Small intestine (tissue), 7 donors: ENCODE data around the gene SRA1. TPM values are rescaled to one million over a fixed set of nuclear protein-coding genes. Genes with fewer than 3 reads are reported as not detected.
A peak's percentile ranks its signal among the peaks of the same experiment; 100 is the strongest.

Source experiments
- DNase-seq, 2 donors: peaks; one replicate each; pipeline versions ENCODE4 v3.0.0 to v3.0.0-alpha.2; 2013
- FAIRE-seq: peaks from 2 replicates; lab custom pipeline; 2012; peaks lifted over from hg19 to GRCh38; lab: Jason Lieb, UNC
- H3K27ac ChIP-seq, 3 donors: one replicate each; pipeline ENCODE4 v1.5.1; 2013; ENCODE audit warnings: low read length in 2 of 3, mild to moderate bottlenecking in 2 of 3, control low read depth in 1 of 3, inconsistent platforms in 1 of 3, low read depth in 1 of 3, moderate library complexity in 1 of 3
- H3K27me3 ChIP-seq, 3 donors: one replicate each; pipeline ENCODE4 v1.6.1; 2013; ENCODE audit warnings: low read length in 3 of 3, inconsistent platforms in 1 of 3; ENCODE audit not compliant: control insufficient read depth in 3 of 3, insufficient read depth in 3 of 3
- H3K36me3 ChIP-seq, 3 donors: one replicate each; pipeline ENCODE4 v1.6.1; 2013; ENCODE audit warnings: low read length in 3 of 3, inconsistent platforms in 1 of 3, low read depth in 1 of 3, mild to moderate bottlenecking in 1 of 3, moderate library complexity in 1 of 3; ENCODE audit not compliant: control insufficient read depth in 3 of 3, insufficient read depth in 2 of 3
- H3K4me1 ChIP-seq, 3 donors: one replicate each; pipeline ENCODE4 v1.6.1; 2013; ENCODE audit warnings: low read length in 2 of 3, inconsistent platforms in 1 of 3, low read depth in 1 of 3, mild to moderate bottlenecking in 1 of 3, moderate library complexity in 1 of 3; ENCODE audit not compliant: control insufficient read depth in 3 of 3, insufficient read depth in 2 of 3
- H3K4me3 ChIP-seq, 3 donors: one replicate each; pipeline ENCODE4 v1.5.1; 2013; ENCODE audit warnings: low read length in 3 of 3, control low read depth in 1 of 3, inconsistent platforms in 1 of 3, low read depth in 1 of 3, mild to moderate bottlenecking in 1 of 3, moderate library complexity in 1 of 3
- H3K9me3 ChIP-seq, 2 donors: one replicate each; pipeline ENCODE4 v1.6.1; 2013; ENCODE audit warnings: low read depth in 1 of 2, low read length in 1 of 2; ENCODE audit not compliant: control insufficient read depth in 2 of 2, insufficient read depth in 1 of 2
- WGBS, 3 donors: extraction: QIAGEN DNeasy Blood & Tissue Kit; methylation state at CpG; one replicate each; pipeline ENCODE4 v1.1.7; 2013; 5-methylcytosine and 5-hydroxymethylcytosine counted together
- polyA plus RNA-seq, 4 donors: library from polyadenylated mRNA; stranded (reverse) in 3 of 4; unstranded in 1 of 4; fragments of 200-250 nt in 3 of 4; fragments of 120-200 nt in 1 of 4; gene quantifications; one replicate each; pipeline versions ENCODE4 v1.2.1 to v1.2.3, GENCODE V29; 2013
- donor health status: healthy with polysubstance abuse.
- donor health status: control.
- donor health status: control.
- donor health status: Bipolar disorder and iron deficiency.
- donor health status: healthy.

The SRA1 gene
- polyA plus RNA-seq, 4 donors, result 19.0 to 49.9 (median 32.3) TPM

- Histone ChIP-seq H3K4me1 (peaks cover 0 to 13% (median 8%) of the 10 kb centered on the region in 3 donors), H3K9me3 (no peaks in the 10 kb centered on the region), H3K27me3 (no peaks in the 10 kb centered on the region), H3K36me3 (peaks cover 0 to 41% (median 2%) of the 10 kb centered on the region in 3 donors), H3K27ac (peak overlapping the region in 2 of 3 donors; percentile 34 to 72), H3K4me3 (no peak overlapping the region)
- FAIRE-seq (no peak), DNase-seq (no peak)
- 68 to 94% (median 86%) methylated on average over 2 of the region's 2 CpGs for WGBS, 3 donors
Observed at GRCh38 chr5:140568443-140569063, 11.3 kb upstream of the SRA1 start.

- FAIRE-seq, result no peak
- Histone ChIP-seq H3K27me3 (no peaks in the 10 kb centered on the region), H3K36me3 (peaks cover 0 to 41% (median 2%) of the 10 kb centered on the region in 3 donors), H3K4me3 (no peak overlapping the region), H3K4me1 (peaks cover 0 to 15% (median 10%) of the 10 kb centered on the region in 3 donors), H3K27ac (no peak overlapping the region), H3K9me3 (no peaks in the 10 kb centered on the region)
- WGBS, 3 donors, result 96 to 97% (median 97%) methylated on average over 13 of the region's 13 CpGs
- no peak for DNase-seq
Observed at GRCh38 chr5:140567871-140568270, 10.6 kb upstream of the SRA1 start.

GRCh38 chr5:140567136-140567818, 10.0 kb upstream of the SRA1 start:
- Histone ChIP-seq H3K9me3 (no peaks in the 10 kb centered on the region), H3K4me3 (no peak overlapping the region), H3K27me3 (no peaks in the 10 kb centered on the region), H3K27ac (no peak overlapping the region), H3K36me3 (peaks cover 0 to 42% (median 2%) of the 10 kb centered on the region in 3 donors), H3K4me1 (peaks cover 0 to 15% (median 10%) of the 10 kb centered on the region in 3 donors)
- DNase-seq (no peak), FAIRE-seq (no peak)
- 86 to 89% (median 88%) methylated on average over 22 of the region's 22 CpGs for WGBS, 3 donors

DNA sequence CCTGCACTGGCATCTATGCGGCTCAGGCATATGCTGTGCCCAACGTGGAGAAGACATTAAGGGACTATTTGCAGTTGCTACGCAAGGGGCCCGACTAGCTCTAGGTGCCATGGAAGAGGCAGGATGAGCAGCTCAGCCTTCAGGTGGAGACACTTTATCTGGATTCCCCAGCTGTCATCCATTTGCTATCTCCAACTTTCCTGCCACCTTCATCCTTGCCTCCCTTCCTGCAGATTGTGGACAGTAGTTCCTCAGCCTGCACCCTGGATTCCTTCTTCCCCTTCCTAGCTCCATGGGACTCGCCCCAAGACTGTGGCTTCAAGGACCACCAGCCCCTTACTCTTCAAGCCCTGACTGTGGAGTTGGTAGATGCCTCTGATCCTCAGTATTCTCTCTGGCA, 9.4 kb upstream of the SRA1 start:
- H3K27ac ChIP-seq, result no peak overlapping the region
- no peaks in the 10 kb centered on the region for H3K27me3 ChIP-seq
- WGBS, 3 donors, result 78 to 93% (median 89%) methylated on average over 5 of the region's 5 CpGs
- H3K9me3 ChIP-seq, result no peaks in the 10 kb centered on the region
- DNase-seq, result no peak
- peaks cover 0 to 48% (median 2%) of the 10 kb centered on the region in 3 donors for H3K36me3 ChIP-seq
- no peak for FAIRE-seq
- H3K4me3 ChIP-seq, result no peak overlapping the region
- H3K4me1 ChIP-seq, result peaks cover 0 to 15% (median 10%) of the 10 kb centered on the region in 3 donors

DNA sequence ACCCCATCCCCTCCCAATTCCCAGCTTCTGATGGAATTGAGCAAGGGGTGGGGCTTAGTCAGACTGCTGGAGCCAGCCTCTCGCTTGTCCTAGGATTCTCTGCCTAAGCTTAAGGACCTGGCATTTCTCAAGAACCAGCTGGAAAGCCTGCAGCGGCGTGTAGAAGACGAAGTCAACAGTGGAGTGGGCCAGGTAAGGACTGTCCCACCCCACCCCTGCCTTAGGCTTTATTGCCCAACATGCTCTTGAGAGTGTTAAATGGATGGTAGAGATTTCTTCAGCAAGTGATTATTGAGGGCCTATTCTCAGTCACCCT, 8.5 kb upstream of the SRA1 start:
- H3K9me3 ChIP-seq, result no peaks in the 10 kb centered on the region
- peak overlapping the region in 1 of 3 donors; percentile 96 for H3K27ac ChIP-seq
- FAIRE-seq (no peak), DNase-seq (no peak)
- peaks cover 0 to 51% (median 2%) of the 10 kb centered on the region in 3 donors for H3K36me3 ChIP-seq
- peak overlapping the region in 2 of 3 donors; percentile 64 to 85 for H3K4me3 ChIP-seq
- H3K4me1 ChIP-seq, result peaks cover 0 to 15% (median 10%) of the 10 kb centered on the region in 3 donors
- WGBS, 3 donors, result 76 to 81% (median 77%) methylated on average over 4 of the region's 4 CpGs
- H3K27me3 ChIP-seq, result no peaks in the 10 kb centered on the region

GRCh38 chr5:140565024-140565779, 7.9 kb upstream of the SRA1 start:
- Histone ChIP-seq H3K4me3 (peak overlapping the region; percentile 53 to 85 (median 64)), H3K27me3 (no peaks in the 10 kb centered on the region), H3K4me1 (peaks cover 0 to 15% (median 10%) of the 10 kb centered on the region in 3 donors), H3K27ac (peak overlapping the region; percentile 95 to 96 (median 95)), H3K9me3 (no peaks in the 10 kb centered on the region), H3K36me3 (peaks cover 0 to 55% (median 2%) of the 10 kb centered on the region in 3 donors)
- no peak for FAIRE-seq
- DNase-seq, result no peak
- WGBS, 3 donors, result 0 to 5% (median 2%) methylated on average over 13 of the region's 13 CpGs

DNA sequence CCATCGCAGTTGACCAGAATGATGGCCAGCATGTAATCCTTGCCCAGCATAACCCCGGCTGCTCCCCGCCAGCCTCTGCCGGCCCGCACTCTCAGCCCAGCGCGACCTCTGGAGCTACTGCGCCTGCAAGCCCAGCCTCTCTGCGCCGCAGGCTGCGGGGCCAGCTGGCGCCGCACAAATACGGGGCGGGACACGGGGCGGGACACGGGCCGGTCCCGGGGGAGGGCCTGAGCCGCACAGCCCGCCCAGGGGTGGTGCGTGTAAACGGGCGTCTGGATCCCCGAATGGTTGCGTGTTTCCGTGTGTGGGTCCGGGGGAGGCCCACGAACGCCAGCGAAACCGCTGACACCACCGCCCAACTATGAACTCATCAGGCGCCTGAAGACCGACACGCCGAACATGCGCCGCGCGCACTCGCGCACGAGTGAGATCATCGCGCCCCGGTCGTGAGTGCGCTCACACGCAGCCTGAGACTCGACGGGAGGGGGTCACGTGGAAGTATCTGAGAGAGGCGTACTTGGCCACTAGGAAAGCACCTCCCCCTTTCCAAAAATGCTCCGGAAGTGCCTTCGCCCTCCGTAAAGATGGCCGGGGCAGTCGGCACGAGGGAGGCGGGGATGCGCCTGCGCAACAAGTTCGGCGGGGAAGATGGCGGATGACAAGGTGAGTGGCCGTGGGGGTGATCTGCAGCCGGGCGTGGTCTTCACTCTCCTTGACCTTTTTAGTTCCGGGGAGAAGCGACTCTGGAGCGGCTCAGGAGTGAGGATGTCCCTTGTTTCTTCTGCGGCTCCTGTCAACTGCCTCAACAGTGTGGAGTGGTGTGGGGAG, 7.1 kb upstream of the SRA1 start, which contains the start of the genes APBB3 and SLC35A4:
TSS of gene APBB3 (minus strand) at position 403 of the 828 bp plus-strand sequence. CDS start at position 50, 353 bp downstream.
TSS of gene SLC35A4 (plus strand) at position 633 of the 828 bp plus-strand sequence. CDS start 2,342 bp downstream, outside the sequence.
- no peaks in the 10 kb centered on the region for H3K9me3 ChIP-seq
- DNase-seq, result peak; percentile 98 to 99
- peak within 1 kb of the TSS; percentile 53 to 85 (median 64) for H3K4me3 ChIP-seq
- WGBS, 3 donors, result 0 to 1% (median 1%) methylated on average over 74 of the region's 74 CpGs
- H3K27me3 ChIP-seq, result no peaks in the 10 kb centered on the region
- H3K27ac ChIP-seq, result peak within 1 kb of the TSS; percentile 95 to 96 (median 95)
- peaks cover 0 to 54% (median 2%) of the 10 kb centered on the region in 3 donors for H3K36me3 ChIP-seq
- peaks cover 0 to 15% (median 10%) of the 10 kb centered on the region in 3 donors for H3K4me1 ChIP-seq
- FAIRE-seq, result no peak
